K562 (cell line): ENCODE measurements around the gene USP38. TPM values are rescaled to one million over a fixed set of nuclear protein-coding genes. Genes with fewer than 3 reads are reported as not detected.

Experiments
- ATAC-seq: fragments of 200-7000 bp; cut with Tn5 transposase; 3 replicates; pipeline ENCODE4 v1.9.1; 2020; ENCODE audit warnings: moderate library complexity
- BruUV-seq: library from RNA; stranded (reverse); fragments of 400-500 nt; replicated peaks from 2 replicates; lab custom pipeline; 2021; lab: Mats Ljungman, UMichigan
- CTCF ChIA-PET: fragments of 300-600 bp; formaldehyde crosslinking; extraction: SDS; loops from one replicate; lab custom pipeline; 2021; ENCODE audit warnings: low intra/inter-chr PET ratio; lab: Yijun Ruan, JAX
- POLR2A ChIA-PET: fragments of 300-600, 350-650 bp; sonication (Branson Sonifier 250); formaldehyde crosslinking; extraction: SDS; loops from one replicate; lab custom pipeline; 2021; ENCODE audit warnings: antibody characterized with exemption, inconsistent platforms; lab: Yijun Ruan, JAX
- DNase-seq, 4 experiments: peaks; one replicate each; pipeline versions ENCODE4 v3.0.0 to v3.0.0-alpha.2; 2011 to 2018; ENCODE audit warnings: low spot score in 3 of 4, mixed read lengths in 3 of 4; ENCODE audit errors: extremely low read depth in 1 of 4
- FAIRE-seq: peaks from 2 replicates; lab custom pipeline; 2011; peaks lifted over from hg19 to GRCh38; lab: Jason Lieb, UNC
- H2AFZ ChIP-seq: 2 replicates; pipeline ENCODE4 v1.6.0; 2011; ENCODE audit warnings: low read depth, low read length, control low read depth, inconsistent platforms
- H3K27ac ChIP-seq: fragments of 200-600 bp; 3 replicates; pipeline ENCODE4 v1.8.0; 2011; ENCODE audit warnings: low read depth, mild to moderate bottlenecking, control low read depth, inconsistent platforms, low read length, moderate library complexity, mixed read lengths; ENCODE audit errors: extremely low read depth
- H3K27me3 ChIP-seq, 2 experiments: fragments of 300-600 bp in 1 of 2; 2 replicates in 1 of 2; 3 replicates in 1 of 2; pipeline versions ENCODE4 v1.6.0 to v1.8.0; 2011; ENCODE audit warnings: inconsistent platforms in 2 of 2, low read length in 2 of 2, mild to moderate bottlenecking in 1 of 2, mixed read lengths in 1 of 2, moderate library complexity in 1 of 2; ENCODE audit not compliant: control insufficient read depth in 2 of 2, insufficient read depth in 2 of 2
- H3K36me3 ChIP-seq: fragments of 300-600 bp; 3 replicates; pipeline ENCODE4 v1.8.0; 2011; ENCODE audit warnings: mild to moderate bottlenecking, low read length, inconsistent platforms; ENCODE audit not compliant: control insufficient read depth, insufficient read depth
- H3K4me1 ChIP-seq, 2 experiments: fragments of 200-600 bp in 1 of 2; replicated peaks in 1 of 2; 2 replicates in 1 of 2; 3 replicates in 1 of 2; pipeline versions ENCODE4 v1.5.1 to v1.8.0; 2011; ENCODE audit warnings: inconsistent platforms in 2 of 2, low read length in 2 of 2, mild to moderate bottlenecking in 1 of 2, mixed read lengths in 1 of 2, moderate library complexity in 1 of 2; ENCODE audit not compliant: control insufficient read depth in 2 of 2, insufficient read depth in 2 of 2
- H3K4me2 ChIP-seq: 2 replicates; pipeline ENCODE4 v1.6.1; 2011; ENCODE audit warnings: low read length, control low read depth, inconsistent platforms, mixed read lengths; ENCODE audit not compliant: insufficient read depth
- H3K4me3 ChIP-seq: fragments of 200-600 bp; sonication (generic), shearing (Covaris generic); 2 replicates; pipeline ENCODE4 v1.5.1; 2016; ENCODE audit warnings: control low read depth, inconsistent platforms
- H3K79me2 ChIP-seq: fragments of 200-600 bp; 3 replicates; pipeline ENCODE4 v1.8.0; 2011; ENCODE audit warnings: low read length, inconsistent platforms; ENCODE audit not compliant: control insufficient read depth, insufficient read depth
- H3K9ac ChIP-seq, 2 experiments: 2 replicates each; pipeline versions ENCODE4 v1.6.0 to v1.6.1; 2011; ENCODE audit warnings: low read depth in 2 of 2, low read length in 2 of 2, control low read depth in 1 of 2, inconsistent platforms in 1 of 2, mild to moderate bottlenecking in 1 of 2, mixed read lengths in 1 of 2; ENCODE audit not compliant: insufficient read depth in 1 of 2
- H3K9me1 ChIP-seq: one replicate; pipeline ENCODE4 v1.6.0; 2011; ENCODE audit warnings: inconsistent platforms, mild to moderate bottlenecking, low read length, moderate library complexity; ENCODE audit not compliant: control insufficient read depth, insufficient read depth
- H3K9me3 ChIP-seq: replicated peaks from 2 replicates; pipeline ENCODE4 v1.5.1; 2011; ENCODE audit warnings: low read depth, low read length, inconsistent platforms; ENCODE audit not compliant: control insufficient read depth, insufficient read depth
- H4K20me1 ChIP-seq: replicated peaks from 2 replicates; pipeline ENCODE4 v1.6.1; 2011; ENCODE audit warnings: low read length, inconsistent platforms, mixed read lengths; ENCODE audit not compliant: control insufficient read depth, insufficient read depth
- ELK1 ChIP-seq: sonication (generic); formaldehyde crosslinking; IDR thresholded peaks from 2 replicates; pipeline ENCODE4 v1.8.1; 2022; ENCODE audit warnings: missing genetic modification reagents
- GATAD2B ChIP-seq: fragments of 450-650 bp; IDR thresholded peaks from 2 replicates; pipeline ENCODE4 v1.6.1; 2017; ENCODE audit warnings: mild to moderate bottlenecking, borderline replicate concordance
- IRF1 ChIP-seq: sonication (generic); formaldehyde crosslinking; IDR thresholded peaks from 2 replicates; pipeline ENCODE4 v1.8.0; 2022; ENCODE audit warnings: missing genetic modification reagents, mild to moderate bottlenecking, borderline replicate concordance
- KAT2B ChIP-seq: IDR thresholded peaks from one replicate; pipeline ENCODE4 v1.6.1; 2012; ENCODE audit warnings: low read depth, mild to moderate bottlenecking, control low read depth, inconsistent platforms, low read length, moderate library complexity
- KHSRP ChIP-seq: fragments of 450-650 bp; IDR thresholded peaks from 2 replicates; pipeline ENCODE4 v1.6.1; 2017
- NFE2L1 ChIP-seq: fragments of 450-650 bp; IDR thresholded peaks from 2 replicates; pipeline ENCODE4 v1.6.1; 2016; ENCODE audit warnings: missing genetic modification characterization, low read depth, mild to moderate bottlenecking, missing compliant biosample characterization, moderate library complexity, borderline replicate concordance
- NFIX ChIP-seq: fragments of 250-450 bp; sonication (Bioruptor Pico); IDR thresholded peaks from 2 replicates; pipeline ENCODE4 v1.4.0; 2020; ENCODE audit warnings: low read depth, mild to moderate bottlenecking, moderate library complexity
- PCBP1 ChIP-seq: fragments of 200-400 bp; formaldehyde crosslinking; IDR thresholded peaks from 2 replicates; pipeline ENCODE4 v1.6.1; 2018; ENCODE audit warnings: mild to moderate bottlenecking, low read depth, low read length; ENCODE audit not compliant: poor library complexity, severe bottlenecking
- PHB2 ChIP-seq: fragments of 450-650 bp; IDR thresholded peaks from 2 replicates; pipeline ENCODE4 v1.6.1; 2017; ENCODE audit warnings: low read depth
- RAD51 ChIP-seq: fragments of 450-650 bp; IDR thresholded peaks from 2 replicates; pipeline ENCODE4 v1.7.1; 2016; ENCODE audit warnings: low read depth, mild to moderate bottlenecking, borderline replicate concordance
- RNF2 ChIP-seq: sonication (generic); IDR thresholded peaks from 2 replicates; pipeline ENCODE4 v1.6.1; 2016
- SAFB2 ChIP-seq: fragments of 200-400 bp; formaldehyde crosslinking; IDR thresholded peaks from 2 replicates; pipeline ENCODE4 v1.6.1; 2018; ENCODE audit warnings: borderline replicate concordance, low read length, low read depth, moderate library complexity; ENCODE audit not compliant: severe bottlenecking
- SAP30 ChIP-seq: fragments of 200-600 bp; sonication (generic); IDR thresholded peaks from 2 replicates; pipeline ENCODE4 v1.6.1; 2012; ENCODE audit warnings: borderline replicate concordance, low read depth, mild to moderate bottlenecking, moderate library complexity, low read length, control low read depth, inconsistent platforms; ENCODE audit not compliant: insufficient read depth, poor library complexity, severe bottlenecking
- STAG1 ChIP-seq: sonication (generic); formaldehyde crosslinking; IDR thresholded peaks from 2 replicates; pipeline ENCODE4 v1.5.0; 2020; ENCODE audit warnings: missing genetic modification reagents, borderline replicate concordance
- THAP7 ChIP-seq: fragments of 250-450 bp; sonication (Bioruptor Pico); IDR thresholded peaks from 2 replicates; pipeline ENCODE4 v1.5.0; 2021
- ZFP1 ChIP-seq: fragments of 450-650 bp; formaldehyde crosslinking; IDR thresholded peaks from 2 replicates; pipeline ENCODE4 v1.4.0; 2020; ENCODE audit warnings: mild to moderate bottlenecking, mixed read lengths
- ZKSCAN8 ChIP-seq: fragments of 200-800 bp; sonication (Bioruptor generic); IDR thresholded peaks from 2 replicates; pipeline ENCODE4 v1.6.1; 2016; ENCODE audit warnings: missing genetic modification characterization, missing compliant biosample characterization
- ZNF324 ChIP-seq: fragments of 250-450 bp; sonication (Bioruptor Pico); IDR thresholded peaks from 2 replicates; pipeline ENCODE4 v1.4.0; 2020; ENCODE audit warnings: mild to moderate bottlenecking
- ZNF655 ChIP-seq: fragments of 250-450 bp; sonication (Bioruptor Pico); IDR thresholded peaks from 2 replicates; pipeline ENCODE4 v1.5.0; 2021
- ZZZ3 ChIP-seq: fragments of 450-650 bp; IDR thresholded peaks from 2 replicates; pipeline ENCODE4 v1.6.1; 2016; ENCODE audit warnings: antibody characterized with exemption, mild to moderate bottlenecking, moderate library complexity
- WGBS: fragments of 100-300 bp; shearing (Covaris generic); methylation state at CpG from one replicate; pipeline ENCODE4 v1.1.6; 2016; ENCODE audit warnings: low coverage, mixed read lengths; ENCODE audit not compliant: insufficient coverage; ENCODE audit errors: missing lambda C conversion rate; 5-methylcytosine and 5-hydroxymethylcytosine counted together
- in situ Hi-C: fragments of 300-500 bp; cut with MboI; formaldehyde crosslinking; loops from 4 replicates; pipeline ENCODE4 v1.15.0; 2018; ENCODE audit warnings: inconsistent platforms, mixed read lengths
- intact Hi-C: fragments of 100-400 bp; cut with micrococcal nuclease; formaldehyde crosslinking; loops from 2 replicates; pipeline ENCODE4 v1.14.2; 2022
- polyA plus RNA-seq, 8 experiments: library from polyadenylated mRNA; depleted of rRNA in 4 of 8; stranded (reverse) in 5 of 8; unstranded in 3 of 8; fragments of >200 nt; fragmentation: Nextera tagmentation in 2 of 8; fragmentation: Illumina TruSeq in 1 of 8; extraction: Ambion mirVana in 2 of 8; extraction: Trizol in 1 of 8; gene quantifications; 2 replicates each; pipeline versions ENCODE4 v1.2.1 to v1.2.3, GENCODE V29; 2011 to 2014; ENCODE audit warnings: inconsistent platforms in 1 of 8, missing spikeins in 1 of 8
- total RNA-seq, 7 experiments: library from RNA; depleted of rRNA in 6 of 7; stranded (reverse); fragments of >200 nt in 6 of 7; fragmentation: Illumina TruSeq in 2 of 7; extraction: Trizol in 2 of 7; gene quantifications; 2 replicates each; pipeline versions ENCODE4 v1.2.1 to v1.2.3, GENCODE V29; 2011 to 2021; ENCODE audit warnings: low replicate concordance in 1 of 7

The USP38 gene
- total and polyA plus RNA-seq, 9 of the 15 experiments (the other 6 are each of a cell fraction or from before 2014, with no cell fraction given) = 4.2 to 20.6 (median 11.2) TPM

GRCh38 chr4:143189528-143189927, 4.8 kb downstream of the USP38 start:
- no peak overlapping the region for H2AFZ ChIP-seq
- intact Hi-C loops = loop anchor here (5.0 kb wide), 2 partner anchors 148 to 948 kb away; partner anchors contain the start of gene GAB1
- peaks cover 0 to 8% of the 10 kb centered on the region in 2 experiments; a peak in 3 of 5 replicates for H3K4me1 ChIP-seq
- no peak for DNase-seq
- no peak overlapping the region for H3K9ac ChIP-seq
- FAIRE-seq = no peak
- H3K36me3 ChIP-seq = peaks cover 61% of the 10 kb centered on the region
- ChIA-PET POLR2A (interaction anchor here (0.7 to 1.7 kb wide), 2 partner anchors 13 to 325 kb away, joined by 3 to 7 read pairs; no protein-coding TSS in a partner anchor), CTCF (no interaction called here)
- BruUV-seq = no TSS peak
- ATAC-seq = no peak
- H3K79me2 ChIP-seq = peaks cover 89% of the 10 kb centered on the region
- in situ Hi-C loops = no loop called here
- WGBS = 28% methylated on average over 4 of the region's 4 CpGs
- peaks cover 7% of the 10 kb centered on the region; the same call in 1 of the 2 replicates for H4K20me1 ChIP-seq
- H3K27me3 ChIP-seq = no peaks in the 10 kb centered on the region
- peak overlapping the region; percentile 5; the same call in 1 of the 2 replicates for H3K4me2 ChIP-seq
- no peak overlapping the region for H3K27ac ChIP-seq
- TF ChIP-seq IRF1 (no peak), THAP7 (CRISPR knock-in tag) (no peak), ELK1 (no peak), RAD51 (no peak), GATAD2B (no peak), ZZZ3 (no peak), ZNF324 (CRISPR knock-in tag) (no peak), KAT2B (no peak), KHSRP (no peak), ZKSCAN8 (no peak), PHB2 (no peak), SAP30 (no peak), NFIX (CRISPR knock-in tag) (no peak), ZNF655 (no peak), SAFB2 (no peak), PCBP1 (no peak), RNF2 (no peak), ZFP1 (no peak), NFE2L1 (tag) (no peak), STAG1 (CRISPR knock-in tag) (no peak)
- no peaks in the 10 kb centered on the region for H3K9me3 ChIP-seq
- no peaks in the 10 kb centered on the region for H3K9me1 ChIP-seq
- H3K4me3 ChIP-seq = no peak overlapping the region
